Neuronal stem cell (in vitro differentiated cells): ENCODE data around the gene FADS1.
A peak's percentile ranks its signal among the peaks of the same experiment; 100 is the strongest.

Source experiments
- DNase-seq: peaks from one replicate; pipeline ENCODE4 v3.0.0-alpha.2; 2013; ENCODE audit warnings: low spot score
- H2AFZ ChIP-seq: one replicate; pipeline ENCODE4 v1.6.1; 2013; ENCODE audit warnings: mild to moderate bottlenecking, low read length, inconsistent platforms
- H2AK5ac ChIP-seq: 2 replicates; pipeline ENCODE4 v1.6.1; 2013; ENCODE audit warnings: low read depth, mild to moderate bottlenecking, inconsistent platforms, low read length, moderate library complexity, mixed read lengths
- H2BK120ac ChIP-seq: 2 replicates; pipeline ENCODE4 v1.6.1; 2013; ENCODE audit warnings: low read depth, mild to moderate bottlenecking, inconsistent platforms, low read length, moderate library complexity, mixed read lengths
- H2BK12ac ChIP-seq: one replicate; pipeline ENCODE4 v1.6.1; 2013; ENCODE audit warnings: low read length, inconsistent platforms
- H2BK15ac ChIP-seq: 2 replicates; pipeline ENCODE4 v1.6.1; 2013; ENCODE audit warnings: mild to moderate bottlenecking, low read length, inconsistent platforms, mixed read lengths
- H2BK5ac ChIP-seq: one replicate; pipeline ENCODE4 v1.6.1; 2013; ENCODE audit warnings: inconsistent platforms, mild to moderate bottlenecking, low read length, moderate library complexity
- H3K14ac ChIP-seq: one replicate; pipeline ENCODE4 v1.6.1; 2013; ENCODE audit warnings: low read length, inconsistent platforms
- H3K18ac ChIP-seq: 2 replicates; pipeline ENCODE4 v1.6.1; 2013; ENCODE audit warnings: low read length, inconsistent platforms
- H3K23ac ChIP-seq: 2 replicates; pipeline ENCODE4 v1.6.1; 2013; ENCODE audit warnings: low read depth, mild to moderate bottlenecking, mixed read lengths, low read length, inconsistent platforms; ENCODE audit not compliant: poor library complexity
- H3K27ac ChIP-seq: replicated peaks from 3 replicates; pipeline ENCODE4 v1.5.1; 2013; ENCODE audit warnings: low read length, inconsistent platforms
- H3K27me3 ChIP-seq, 3 experiments: 2 replicates each; pipeline ENCODE4 v1.6.1; 2013; ENCODE audit warnings: low read length in 3 of 3, mild to moderate bottlenecking in 2 of 3, inconsistent platforms in 1 of 3, low read depth in 1 of 3, mixed read lengths in 1 of 3, moderate library complexity in 1 of 3; ENCODE audit not compliant: control insufficient read depth in 3 of 3, insufficient read depth in 3 of 3
- H3K36me3 ChIP-seq, 2 donors: replicated peaks in 1 of 2; 2 replicates each; pipeline ENCODE4 v1.6.1; 2013; ENCODE audit warnings: low read length in 2 of 2; ENCODE audit not compliant: control insufficient read depth in 2 of 2, insufficient read depth in 2 of 2
- H3K4ac ChIP-seq: 2 replicates; pipeline ENCODE4 v1.6.1; 2013; ENCODE audit warnings: inconsistent platforms, mild to moderate bottlenecking, low read length, moderate library complexity
- H3K4me1 ChIP-seq, 2 donors: 1 replicate in 1 of 2; 2 replicates in 1 of 2; pipeline ENCODE4 v1.6.1; 2013; ENCODE audit warnings: low read length in 2 of 2, low read depth in 1 of 2; ENCODE audit not compliant: control insufficient read depth in 2 of 2, insufficient read depth in 1 of 2
- H3K4me2 ChIP-seq: one replicate; pipeline ENCODE4 v1.6.1; 2013; ENCODE audit warnings: mild to moderate bottlenecking, low read length, inconsistent platforms; ENCODE audit not compliant: insufficient read depth, poor library complexity, severe bottlenecking
- H3K4me3 ChIP-seq, 2 donors: 2 replicates each; pipeline ENCODE4 v1.5.1; 2013; ENCODE audit warnings: low read length in 2 of 2, mild to moderate bottlenecking in 2 of 2, inconsistent platforms in 1 of 2, moderate library complexity in 1 of 2
- H3K79me1 ChIP-seq: one replicate; pipeline ENCODE4 v1.6.1; 2013; ENCODE audit warnings: low read depth, mild to moderate bottlenecking, inconsistent platforms, low read length, moderate library complexity
- H3K9ac ChIP-seq: one replicate; pipeline ENCODE4 v1.6.1; 2013; ENCODE audit warnings: mild to moderate bottlenecking, low read depth, low read length, inconsistent platforms; ENCODE audit not compliant: poor library complexity
- H3K9me3 ChIP-seq, 2 donors: replicated peaks in 1 of 2; 2 replicates each; pipeline versions ENCODE3 to v1.6.1; 2013; ENCODE audit warnings: low read length in 2 of 2, mild to moderate bottlenecking in 2 of 2, inconsistent platforms in 1 of 2, low read depth in 1 of 2, mixed read lengths in 1 of 2, moderate library complexity in 1 of 2; ENCODE audit not compliant: control insufficient read depth in 2 of 2, insufficient read depth in 1 of 2
- H4K8ac ChIP-seq: one replicate; pipeline ENCODE4 v1.6.1; 2013; ENCODE audit warnings: low read depth, mild to moderate bottlenecking, inconsistent platforms, low read length, moderate library complexity
- H4K91ac ChIP-seq: one replicate; pipeline ENCODE4 v1.6.1; 2013; ENCODE audit warnings: low read length, low read depth, mild to moderate bottlenecking, inconsistent platforms; ENCODE audit not compliant: poor library complexity
- WGBS, 2 donors: extraction: QIAGEN DNeasy Blood & Tissue Kit; methylation state at CpG; one replicate each; pipeline ENCODE4 v1.1.7; 2013; ENCODE audit warnings: missing lambda C conversion rate in 2 of 2, mixed read lengths in 1 of 2; ENCODE audit not compliant: insufficient read length in 2 of 2, insufficient replicate concordance in 1 of 2; ENCODE audit errors: extremely low coverage in 2 of 2; 5-methylcytosine and 5-hydroxymethylcytosine counted together

The FADS1 gene

GRCh38 chr11:61855939-61856680 lies 39.3 kb upstream of the FADS1 start:
- H3K18ac ChIP-seq: peak overlapping the region; percentile 45
- peaks cover 22% of the 10 kb centered on the region for H3K79me1 ChIP-seq
- no peak overlapping the region for H3K4me3 ChIP-seq
- no peaks in the 10 kb centered on the region for H3K27me3 ChIP-seq
- no peak overlapping the region for H2BK120ac ChIP-seq
- peak overlapping the region; percentile 27 for H3K9ac ChIP-seq
- H2BK15ac ChIP-seq: no peak overlapping the region
- no peak overlapping the region for H3K14ac ChIP-seq
- H4K91ac ChIP-seq: no peak overlapping the region
- H3K23ac ChIP-seq: no peak overlapping the region
- H2AFZ ChIP-seq: no peak overlapping the region
- peaks cover 73 to 97% of the 10 kb centered on the region in 2 donors for H3K36me3 ChIP-seq
- H4K8ac ChIP-seq: no peak overlapping the region
- DNase-seq: no peak
- H2AK5ac ChIP-seq: no peak overlapping the region
- peaks cover 0 to 3% of the 10 kb centered on the region in 2 donors for H3K9me3 ChIP-seq
- no peak overlapping the region for H3K4ac ChIP-seq
- peak overlapping the region; percentile 26 for H2BK5ac ChIP-seq
- no peak overlapping the region for H3K4me2 ChIP-seq
- no peak overlapping the region for H3K27ac ChIP-seq
- H3K4me1 ChIP-seq: no peaks in the 10 kb centered on the region
- WGBS, 2 donors: no CpG with 5 or more reads among the region's 12 CpGs
- no peak overlapping the region for H2BK12ac ChIP-seq

- H2BK120ac ChIP-seq: peak overlapping the region; percentile 33
- H2AFZ ChIP-seq: no peak overlapping the region
- H3K18ac ChIP-seq: no peak overlapping the region
- H4K8ac ChIP-seq: no peak overlapping the region
- H2BK15ac ChIP-seq: no peak overlapping the region
- H3K27me3 ChIP-seq: no peaks in the 10 kb centered on the region
- H2BK12ac ChIP-seq: no peak overlapping the region
- H3K79me1 ChIP-seq: peaks cover 22% of the 10 kb centered on the region
- H3K36me3 ChIP-seq: peaks cover 72 to 98% of the 10 kb centered on the region in 2 donors
- H3K4me3 ChIP-seq: peak overlapping the region in 1 of 2 donors; percentile 55
- H3K27ac ChIP-seq: peak overlapping the region; percentile 11
- peak overlapping the region; percentile 25 for H3K23ac ChIP-seq
- H2BK5ac ChIP-seq: no peak overlapping the region
- H3K4ac ChIP-seq: no peak overlapping the region
- H2AK5ac ChIP-seq: peak overlapping the region; percentile 80
- no CpG with 5 or more reads among the region's 14 CpGs for WGBS, 2 donors
- H3K9me3 ChIP-seq: peaks cover 0 to 3% of the 10 kb centered on the region in 2 donors
- H3K4me2 ChIP-seq: no peak overlapping the region
- H3K4me1 ChIP-seq: no peaks in the 10 kb centered on the region
- H3K14ac ChIP-seq: peak overlapping the region; percentile 60
- H4K91ac ChIP-seq: no peak overlapping the region
- H3K9ac ChIP-seq: peak overlapping the region; percentile 54
- no peak for DNase-seq
Measured at GRCh38 chr11:61854966-61855714, 38.3 kb upstream of the FADS1 start.

GRCh38 chr11:61854206-61854895 lies 37.5 kb upstream of the FADS1 start:
- Histone ChIP-seq H4K91ac (no peak overlapping the region), H2BK5ac (no peak overlapping the region), H3K36me3 (peaks cover 71 to 98% of the 10 kb centered on the region in 2 donors), H2BK15ac (no peak overlapping the region), H3K23ac (peak overlapping the region; percentile 25), H4K8ac (peak overlapping the region; percentile 53), H2AK5ac (peak overlapping the region; percentile 80), H3K4me1 (no peaks in the 10 kb centered on the region), H3K9me3 (peaks cover 0 to 3% of the 10 kb centered on the region in 2 donors), H3K27me3 (no peaks in the 10 kb centered on the region), H3K14ac (peak overlapping the region; percentile 60), H3K18ac (no peak overlapping the region), H3K79me1 (peaks cover 20% of the 10 kb centered on the region), H3K27ac (peak overlapping the region; percentile 11), H3K4me3 (peak overlapping the region in 1 of 2 donors; percentile 55), H3K9ac (peak overlapping the region; percentile 54), H2BK12ac (no peak overlapping the region), H2BK120ac (peak overlapping the region; percentile 33), H3K4me2 (no peak overlapping the region), H3K4ac (no peak overlapping the region), H2AFZ (no peak overlapping the region)
- DNase-seq: no peak
- WGBS, 2 donors: no CpG with 5 or more reads among the region's 17 CpGs
